ENCODE measurements around the gene FOXK1.
A peak's percentile ranks its signal among the peaks of the same experiment; 100 is the strongest.

The FOXK1 gene

DNA sequence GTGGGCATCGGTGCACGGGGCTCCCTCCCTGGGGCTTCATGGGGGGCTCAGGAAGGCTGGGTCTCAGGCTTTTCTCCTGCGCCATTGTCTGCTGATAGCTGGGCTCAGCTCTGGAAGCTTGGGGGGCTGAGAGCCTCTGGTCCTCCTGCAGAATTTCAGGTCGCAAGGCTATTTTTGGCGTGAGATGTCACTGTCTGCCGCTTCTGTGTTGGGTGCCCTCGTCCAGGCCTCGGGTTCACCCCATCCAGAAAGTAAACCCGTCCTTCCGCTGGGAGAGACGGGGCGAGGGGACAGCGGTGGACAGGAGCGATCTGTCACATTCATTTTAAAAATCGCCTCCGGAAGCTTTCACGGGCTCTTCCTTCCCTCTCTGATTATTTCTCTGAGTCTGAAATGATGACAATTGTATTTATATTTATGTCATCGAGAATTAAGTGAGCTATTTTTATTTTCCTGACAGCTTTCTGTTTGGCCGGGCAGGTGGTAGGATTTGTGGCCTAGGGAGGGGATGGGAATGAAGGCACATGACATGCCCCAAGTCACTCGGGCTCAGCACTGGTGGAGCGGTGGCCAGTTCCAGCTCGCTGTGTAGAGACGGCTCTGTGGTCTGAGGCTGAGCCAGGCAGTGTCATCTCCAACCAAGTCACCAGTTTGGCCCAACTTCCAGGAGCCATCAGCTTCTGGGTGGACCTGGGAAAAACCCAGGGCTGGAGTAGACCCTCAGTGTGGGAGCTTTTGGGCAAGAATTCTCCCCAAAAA, 52.7 kb downstream of the FOXK1 start:
- DNase-seq (ENCODE audit: low read depth), result no peak
- no peak overlapping the region for H3K4me3 ChIP-seq (replicated peaks; ENCODE audit: low read depth, low read length)
- TF ChIP-seq, protein P1, sequence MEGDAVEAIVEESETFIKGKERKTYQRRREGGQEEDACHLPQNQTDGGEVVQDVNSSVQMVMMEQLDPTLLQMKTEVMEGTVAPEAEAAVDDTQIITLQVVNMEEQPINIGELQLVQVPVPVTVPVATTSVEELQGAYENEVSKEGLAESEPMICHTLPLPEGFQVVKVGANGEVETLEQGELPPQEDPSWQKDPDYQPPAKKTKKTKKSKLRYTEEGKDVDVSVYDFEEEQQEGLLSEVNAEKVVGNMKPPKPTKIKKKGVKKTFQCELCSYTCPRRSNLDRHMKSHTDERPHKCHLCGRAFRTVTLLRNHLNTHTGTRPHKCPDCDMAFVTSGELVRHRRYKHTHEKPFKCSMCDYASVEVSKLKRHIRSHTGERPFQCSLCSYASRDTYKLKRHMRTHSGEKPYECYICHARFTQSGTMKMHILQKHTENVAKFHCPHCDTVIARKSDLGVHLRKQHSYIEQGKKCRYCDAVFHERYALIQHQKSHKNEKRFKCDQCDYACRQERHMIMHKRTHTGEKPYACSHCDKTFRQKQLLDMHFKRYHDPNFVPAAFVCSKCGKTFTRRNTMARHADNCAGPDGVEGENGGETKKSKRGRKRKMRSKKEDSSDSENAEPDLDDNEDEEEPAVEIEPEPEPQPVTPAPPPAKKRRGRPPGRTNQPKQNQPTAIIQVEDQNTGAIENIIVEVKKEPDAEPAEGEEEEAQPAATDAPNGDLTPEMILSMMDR (IDR thresholded peaks at IDR 0.05; ENCODE audit: low read length, missing control alignments), result no peak

DNA sequence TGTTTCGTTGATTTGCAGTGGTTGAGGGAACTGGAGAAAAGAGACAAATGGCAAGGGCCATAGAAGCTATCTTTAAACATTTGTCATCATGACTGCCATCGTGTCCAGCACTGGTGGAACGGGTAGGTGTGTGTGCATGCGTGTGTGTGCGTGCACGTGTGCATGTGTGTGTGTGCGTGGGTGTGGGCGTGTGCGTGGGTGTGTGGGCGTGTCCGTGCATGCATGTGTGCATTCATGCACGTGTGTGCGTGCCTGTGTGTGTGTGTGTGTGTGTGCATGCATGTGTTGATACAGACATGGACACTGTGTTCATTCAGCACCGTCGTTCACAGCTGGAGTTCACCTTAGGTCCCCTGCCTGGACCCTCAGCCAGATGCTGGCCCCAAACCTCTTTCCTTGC, 55.2 kb downstream of the FOXK1 start:
- DNase-seq (ENCODE audit: low read depth), result no peak
- TF ChIP-seq, protein P1 (IDR thresholded peaks at IDR 0.05; ENCODE audit: low read length, missing control alignments), result no peak
- no peak overlapping the region for H3K4me3 ChIP-seq (replicated peaks; ENCODE audit: low read depth, low read length)

DNA sequence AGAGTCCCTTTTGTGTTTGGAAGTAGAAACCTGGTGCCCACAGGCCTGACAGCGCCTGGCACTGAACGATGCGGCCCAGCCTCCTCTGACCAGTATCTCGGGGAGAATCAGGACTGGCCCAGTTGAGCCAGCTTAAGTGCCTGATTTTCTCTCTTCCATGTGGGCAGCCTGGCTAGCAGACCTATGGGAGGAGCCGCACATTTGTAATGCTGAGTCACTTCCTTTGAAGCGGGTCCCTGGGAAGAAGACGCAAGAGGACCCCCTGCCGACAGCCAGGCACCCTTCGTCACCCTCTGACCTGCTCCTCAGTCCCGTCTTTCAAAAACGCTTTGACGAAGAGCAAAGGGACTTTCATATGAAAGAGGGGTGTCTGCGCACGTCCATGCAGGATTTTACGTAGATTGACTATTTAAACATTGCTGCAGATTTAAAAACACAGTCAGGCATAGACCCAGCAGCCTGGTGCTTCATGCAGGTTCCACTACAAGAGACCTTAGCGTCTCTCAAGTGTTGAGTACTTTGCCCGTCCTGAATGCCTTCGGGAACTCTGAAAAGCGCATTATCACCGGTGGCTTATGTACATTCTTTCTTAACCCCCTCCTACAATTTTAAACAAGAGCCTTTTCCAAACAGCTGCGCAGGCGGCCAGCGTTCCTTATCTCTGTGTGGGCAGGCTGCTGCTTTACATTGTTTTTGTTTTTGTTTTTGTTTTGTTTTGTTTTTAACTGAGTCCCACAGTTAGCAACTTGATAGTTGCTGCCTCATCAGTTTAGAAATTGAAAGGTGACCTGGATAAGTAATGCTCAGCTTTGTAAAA, 56.8 kb downstream of the FOXK1 start:
- peak overlapping the region; percentile 39 for H3K4me3 ChIP-seq (replicated peaks; ENCODE audit: low read depth, low read length)
- peak; percentile 94 for DNase-seq (ENCODE audit: low read depth)
- TF ChIP-seq, protein P1 (IDR thresholded peaks at IDR 0.05; ENCODE audit: low read length, missing control alignments), result peak; percentile 10

DNA sequence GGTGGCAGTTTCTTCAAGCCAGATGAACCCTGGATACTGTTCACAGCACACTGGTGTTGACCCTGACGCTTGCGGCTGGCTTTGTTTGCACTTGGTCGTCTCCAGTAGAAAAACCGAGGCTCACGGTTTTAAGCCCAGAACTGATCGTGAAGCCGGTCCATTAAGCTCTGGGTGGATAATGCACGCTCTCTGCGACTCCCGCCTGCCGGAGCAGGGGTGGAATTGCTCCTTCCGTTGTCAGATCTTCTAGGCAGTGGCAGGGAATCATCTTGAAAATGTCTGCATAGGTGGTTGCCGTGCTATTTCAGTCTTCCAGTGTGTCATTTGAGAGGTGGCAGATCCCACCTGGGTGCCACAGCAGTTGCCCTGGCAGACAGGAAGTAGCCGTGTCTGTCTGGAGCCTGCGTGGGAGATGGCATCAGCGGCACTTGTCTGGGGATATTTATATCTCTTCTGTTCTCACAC, 57.5 kb downstream of the FOXK1 start:
- peak overlapping the region; percentile 39 for H3K4me3 ChIP-seq (replicated peaks; ENCODE audit: low read depth, low read length)
- TF ChIP-seq, protein P1 (IDR thresholded peaks at IDR 0.05; ENCODE audit: low read length, missing control alignments), result peak; percentile 63
- DNase-seq (ENCODE audit: low read depth), result peak; percentile 81

GRCh38 chr7:4740796-4741195, 58.7 kb downstream of the FOXK1 start:
- DNase-seq (ENCODE audit: low read depth), result no peak
- TF ChIP-seq, protein P1 (IDR thresholded peaks at IDR 0.05; ENCODE audit: low read length, missing control alignments), result no peak
- no peak overlapping the region for H3K4me3 ChIP-seq (replicated peaks; ENCODE audit: low read depth, low read length)

DNA sequence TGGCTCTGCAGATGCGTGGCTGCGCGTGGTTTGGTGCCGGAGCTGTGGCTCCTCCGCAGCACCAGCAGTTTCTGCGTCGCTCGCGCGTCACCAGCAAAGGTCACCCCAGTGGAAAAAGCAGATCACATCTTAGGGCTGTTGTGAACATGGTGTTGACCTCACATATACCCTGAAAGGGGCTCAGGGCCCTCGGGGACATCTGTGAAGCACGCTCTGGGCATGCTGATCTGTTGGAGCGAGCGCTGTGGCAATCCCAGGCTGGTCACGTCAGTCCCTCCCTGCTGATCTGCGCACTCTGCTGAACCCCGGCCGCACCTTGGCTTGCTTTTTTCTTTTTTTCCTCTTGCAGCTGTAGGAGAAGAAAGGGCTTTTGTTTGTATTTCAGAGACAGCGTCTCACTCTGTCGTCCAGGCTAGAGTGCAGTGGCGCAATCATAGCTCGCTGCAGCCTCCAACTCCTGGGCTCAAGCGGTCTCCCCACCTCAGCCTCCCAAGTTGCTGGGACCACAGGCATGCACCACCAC, 60.0 kb downstream of the FOXK1 start:
- DNase-seq (ENCODE audit: low read depth), result no peak
- TF ChIP-seq, protein P1 (IDR thresholded peaks at IDR 0.05; ENCODE audit: low read length, missing control alignments), result no peak
- H3K4me3 ChIP-seq (replicated peaks; ENCODE audit: low read depth, low read length), result no peak overlapping the region

Data from fibroblast of pulmonary artery (primary cell).